BE2C (cell line): ENCODE results near the gene GPR150.
"Not testable (repeated sequence)": the region's sequence is repeated elsewhere in the genome, so short reads cannot be mapped to it uniquely, and the experiment has no call there.

Source experiments
- DNase-seq: peaks from one replicate; pipeline ENCODE4 v3.0.0-alpha.2; 2020
- H3K27me3 ChIP-seq: fragments of 250-450 bp; sonication (Bioruptor Pico); 2 replicates; pipeline ENCODE4 v1.5.1; 2020; ENCODE audit warnings: mild to moderate bottlenecking
- H3K36me3 ChIP-seq: fragments of 250-450 bp; sonication (Bioruptor Pico); 2 replicates; pipeline ENCODE4 v1.5.1; 2020; ENCODE audit warnings: mild to moderate bottlenecking
- H3K4me1 ChIP-seq: fragments of 250-450 bp; sonication (Bioruptor Pico); 2 replicates; pipeline ENCODE4 v1.5.1; 2020
- H3K4me3 ChIP-seq: 2 replicates; pipeline ENCODE4 v1.5.1; 2011; ENCODE audit warnings: low read depth, low read length
- H3K9me3 ChIP-seq: fragments of 250-450 bp; sonication (Bioruptor Pico); 2 replicates; pipeline ENCODE4 v1.5.1; 2020
- TF ChIP-seq, protein P1 (sequence below): IDR thresholded peaks from 2 replicates; pipeline ENCODE4 v1.5.1; 2012; ENCODE audit warnings: mild to moderate bottlenecking, low read depth, low read length

GPR150 gene

GRCh38 chr5:95631991-95632675, 12.2 kb downstream of the GPR150 start:
- TF ChIP-seq, protein P1, sequence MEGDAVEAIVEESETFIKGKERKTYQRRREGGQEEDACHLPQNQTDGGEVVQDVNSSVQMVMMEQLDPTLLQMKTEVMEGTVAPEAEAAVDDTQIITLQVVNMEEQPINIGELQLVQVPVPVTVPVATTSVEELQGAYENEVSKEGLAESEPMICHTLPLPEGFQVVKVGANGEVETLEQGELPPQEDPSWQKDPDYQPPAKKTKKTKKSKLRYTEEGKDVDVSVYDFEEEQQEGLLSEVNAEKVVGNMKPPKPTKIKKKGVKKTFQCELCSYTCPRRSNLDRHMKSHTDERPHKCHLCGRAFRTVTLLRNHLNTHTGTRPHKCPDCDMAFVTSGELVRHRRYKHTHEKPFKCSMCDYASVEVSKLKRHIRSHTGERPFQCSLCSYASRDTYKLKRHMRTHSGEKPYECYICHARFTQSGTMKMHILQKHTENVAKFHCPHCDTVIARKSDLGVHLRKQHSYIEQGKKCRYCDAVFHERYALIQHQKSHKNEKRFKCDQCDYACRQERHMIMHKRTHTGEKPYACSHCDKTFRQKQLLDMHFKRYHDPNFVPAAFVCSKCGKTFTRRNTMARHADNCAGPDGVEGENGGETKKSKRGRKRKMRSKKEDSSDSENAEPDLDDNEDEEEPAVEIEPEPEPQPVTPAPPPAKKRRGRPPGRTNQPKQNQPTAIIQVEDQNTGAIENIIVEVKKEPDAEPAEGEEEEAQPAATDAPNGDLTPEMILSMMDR = no peak
- no peaks in the 10 kb centered on the region for H3K9me3 ChIP-seq
- no peaks in the 10 kb centered on the region for H3K27me3 ChIP-seq
- no peaks in the 10 kb centered on the region for H3K4me1 ChIP-seq
- H3K4me3 ChIP-seq = no peak overlapping the region
- no peak for DNase-seq
- no peaks in the 10 kb centered on the region for H3K36me3 ChIP-seq

DNA sequence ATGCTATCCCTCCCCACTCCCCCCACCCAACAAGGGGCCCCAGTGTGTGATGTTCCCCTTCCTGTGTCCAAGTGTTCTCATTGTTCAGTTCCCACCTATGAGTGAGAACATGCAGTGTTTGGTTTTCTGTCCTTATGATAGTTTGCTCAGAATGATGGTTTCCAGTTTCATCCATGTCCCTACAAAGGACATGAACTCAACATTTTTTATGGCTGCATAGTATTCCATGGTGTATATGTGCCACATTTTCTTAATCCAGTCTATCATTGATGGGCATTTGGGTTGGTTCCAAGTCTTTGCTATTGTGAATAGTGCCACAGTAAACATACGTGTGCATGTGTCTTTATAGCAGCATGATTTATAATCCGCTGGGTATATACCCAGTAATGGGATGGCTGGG, 13.1 kb downstream of the GPR150 start:
- H3K9me3 ChIP-seq, DNase-seq, H3K36me3 ChIP-seq, H3K4me3 ChIP-seq, H3K27me3 ChIP-seq, H3K4me1 ChIP-seq: not testable (repeated sequence)

GRCh38 chr5:95633671-95634070, 13.8 kb downstream of the GPR150 start:
- no peak overlapping the region for H3K4me3 ChIP-seq
- TF ChIP-seq, protein P1 = no peak
- no peaks in the 10 kb centered on the region for H3K27me3 ChIP-seq
- no peaks in the 10 kb centered on the region for H3K36me3 ChIP-seq
- DNase-seq = no peak
- no peaks in the 10 kb centered on the region for H3K4me1 ChIP-seq
- H3K9me3 ChIP-seq = no peaks in the 10 kb centered on the region

GRCh38 chr5:95634081-95634480, 14.2 kb downstream of the GPR150 start:
- TF ChIP-seq, protein P1 = no peak

GRCh38 chr5:95638632-95639031, 18.7 kb downstream of the GPR150 start:
- no peak for DNase-seq
- TF ChIP-seq, protein P1 = no peak
- no peaks in the 10 kb centered on the region for H3K36me3 ChIP-seq
- no peaks in the 10 kb centered on the region for H3K9me3 ChIP-seq
- H3K4me3 ChIP-seq = no peak overlapping the region
- no peaks in the 10 kb centered on the region for H3K4me1 ChIP-seq
- no peaks in the 10 kb centered on the region for H3K27me3 ChIP-seq

More at GRCh38 chr5:95634081-95634480, 14.2 kb downstream of the GPR150 start:
- H3K9me3 ChIP-seq = no peaks in the 10 kb centered on the region
- no peak overlapping the region for H3K4me3 ChIP-seq
- no peaks in the 10 kb centered on the region for H3K36me3 ChIP-seq
- no peaks in the 10 kb centered on the region for H3K27me3 ChIP-seq
- H3K4me1 ChIP-seq = no peaks in the 10 kb centered on the region
- no peak for DNase-seq

DNA sequence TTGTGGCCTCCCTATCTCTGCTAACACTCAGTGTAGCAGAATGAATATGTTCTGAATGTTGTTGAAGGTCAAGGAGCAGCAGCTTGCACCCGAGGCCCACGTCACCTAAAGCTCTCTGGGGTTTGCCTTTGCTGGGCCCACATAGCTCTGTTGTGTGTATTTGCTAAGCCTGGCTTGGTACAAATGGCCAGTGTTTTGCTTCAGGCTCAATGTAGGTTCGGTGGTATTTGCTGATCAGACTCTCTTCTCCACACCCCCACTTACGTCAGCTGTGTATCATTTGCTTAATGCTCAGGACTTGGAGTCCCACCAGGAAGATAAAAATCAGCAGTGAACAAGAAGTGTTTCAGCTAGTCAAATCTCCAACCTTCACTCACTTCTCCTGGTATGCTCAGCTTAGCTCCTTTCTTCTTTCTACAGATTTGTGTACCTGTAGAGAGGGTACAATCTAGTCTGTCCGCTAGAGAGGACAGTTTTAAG, 21.9 kb downstream of the GPR150 start:
- Histone ChIP-seq H3K36me3 (no peaks in the 10 kb centered on the region), H3K4me3 (no peak overlapping the region), H3K4me1 (0 out of 2 replicates have a peak, but pooled peaks cover 2% of the 10 kb centered on the region), H3K9me3 (no peaks in the 10 kb centered on the region), H3K27me3 (no peaks in the 10 kb centered on the region)
- no peak for DNase-seq
- TF ChIP-seq, protein P1 = no peak

GRCh38 chr5:95643152-95643551, 23.3 kb downstream of the GPR150 start:
- TF ChIP-seq, protein P1 = no peak
- no peak overlapping the region for H3K4me3 ChIP-seq
- H3K36me3 ChIP-seq = no peaks in the 10 kb centered on the region
- no peaks in the 10 kb centered on the region for H3K9me3 ChIP-seq
- H3K27me3 ChIP-seq = no peaks in the 10 kb centered on the region
- DNase-seq = no peak
- H3K4me1 ChIP-seq = peaks cover 2% of the 10 kb centered on the region; the same call in 1 of the 2 replicates
